GM18861 (cell line): ENCODE results near the gene LDAH.
"Not testable (repeated sequence)": the region's sequence is repeated elsewhere in the genome, so short reads cannot be mapped to it uniquely, and the experiment has no call there.

ENCODE experiments used
- ATAC-seq: cut with Tn5 transposase; IDR thresholded peaks from one replicate; pipeline ENCODE4 v1.9.1; 2021; ENCODE audit not compliant: unreplicated experiment

The LDAH gene

DNA sequence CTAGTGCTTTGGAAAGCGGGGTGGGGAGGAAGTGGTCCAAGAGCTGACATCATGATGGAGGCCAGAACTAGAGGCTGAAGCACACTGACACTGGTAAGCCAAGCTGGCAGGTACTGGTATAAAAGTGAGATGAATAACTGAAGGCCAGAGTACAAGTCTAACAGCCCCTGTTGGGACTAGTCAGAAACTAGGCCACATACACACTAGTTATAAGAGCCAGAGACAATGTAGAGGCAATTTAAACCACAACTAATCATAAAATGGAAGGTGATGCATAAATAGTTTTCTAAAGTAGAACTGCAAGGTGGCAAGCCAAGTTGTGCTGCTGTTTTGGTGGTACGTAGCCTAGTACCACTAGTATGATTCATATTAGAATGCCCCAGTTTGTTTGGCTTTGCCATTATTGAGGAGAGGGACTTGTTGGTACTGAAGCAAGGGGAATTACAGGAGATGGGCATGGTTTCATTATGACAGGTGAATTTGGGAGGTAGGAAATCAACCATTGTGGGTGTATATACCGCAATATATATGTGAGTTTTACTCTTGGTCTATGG, 98.3 kb downstream of the LDAH start:
- no peak for ATAC-seq

DNA sequence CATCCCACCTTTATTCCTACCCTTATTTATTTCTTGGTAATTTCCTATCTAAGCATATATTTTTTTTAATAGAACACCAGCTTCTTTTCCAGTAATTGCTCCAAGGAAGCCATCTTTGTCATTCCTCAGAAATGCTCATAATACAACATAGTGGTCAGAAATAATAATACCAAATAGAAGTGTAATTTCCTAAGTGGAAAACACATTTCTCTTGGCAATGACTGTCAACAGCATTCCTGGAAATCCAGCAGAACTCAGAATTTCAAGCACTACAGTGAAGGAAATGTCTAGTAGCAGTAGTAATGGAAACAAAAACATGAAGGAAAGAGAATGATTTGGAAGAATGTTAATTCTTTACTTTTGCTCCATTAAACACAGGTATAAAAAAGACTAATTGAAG, 99.4 kb downstream of the LDAH start:
- no peak for ATAC-seq

DNA sequence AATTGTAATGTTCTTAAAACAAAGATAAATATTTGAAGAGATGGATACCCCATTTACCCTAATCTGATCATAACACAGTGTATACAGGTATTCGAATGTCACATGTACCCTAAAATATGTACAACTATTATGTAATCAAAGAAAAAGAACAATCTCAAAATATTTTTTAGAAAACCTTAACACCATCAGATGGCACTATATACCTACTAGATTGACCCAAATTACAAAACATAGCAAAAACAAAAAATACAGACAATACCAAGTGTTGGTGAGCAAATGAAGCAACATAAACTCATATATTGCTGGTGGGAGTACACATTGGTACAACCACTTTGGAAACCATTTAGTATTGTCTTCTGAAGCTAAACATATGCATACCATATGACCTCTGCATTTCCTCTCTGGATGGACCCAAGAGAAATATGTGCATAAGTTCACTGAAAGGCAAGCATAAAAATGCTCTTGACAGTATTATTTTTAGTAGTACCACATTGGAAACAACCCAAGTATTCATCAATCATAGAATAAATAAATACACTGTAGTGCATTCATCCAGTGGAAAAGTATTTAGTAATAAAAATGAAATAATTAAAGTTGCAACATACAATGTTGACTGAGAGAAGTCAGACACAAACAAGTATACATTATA, 100.2 kb downstream of the LDAH start:
- no peak for ATAC-seq

DNA sequence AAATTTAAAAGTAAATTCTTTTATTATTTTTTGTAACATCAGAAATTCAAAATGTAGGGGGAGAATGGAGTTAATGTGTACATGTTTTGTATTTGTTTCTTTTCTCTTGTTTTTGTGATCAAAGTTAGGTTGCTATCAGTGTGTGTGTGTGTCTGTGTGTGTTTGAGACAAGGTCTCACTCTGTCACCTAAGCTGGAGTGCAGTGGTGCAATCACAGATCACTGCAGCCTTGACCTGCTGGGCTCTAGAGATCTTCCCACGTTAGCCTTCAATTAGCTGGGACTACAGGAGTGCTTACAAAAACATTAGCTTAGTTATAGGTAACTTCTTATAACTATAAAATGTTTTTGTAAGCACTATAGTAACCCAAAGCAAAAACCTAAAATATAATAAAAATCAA, 105.3 kb downstream of the LDAH start:
- no peak for ATAC-seq

DNA sequence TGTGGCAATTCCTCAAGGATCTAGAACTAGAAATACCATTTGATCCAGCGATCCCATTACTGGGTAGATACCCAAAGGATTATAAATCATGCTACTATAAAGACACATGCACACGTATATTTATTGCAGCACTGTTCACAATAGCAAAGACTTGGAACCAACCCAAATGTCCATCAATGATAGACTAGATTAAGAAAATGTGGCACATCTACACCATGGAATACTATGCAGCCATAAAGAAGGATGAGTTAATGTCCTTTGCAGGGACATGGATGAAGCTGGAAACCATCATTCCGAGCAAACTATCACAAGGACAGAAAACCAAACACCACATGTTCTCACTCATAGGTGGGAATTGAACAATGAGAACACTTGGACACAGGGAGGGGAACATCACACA, 106.7 kb downstream of the LDAH start:
- not testable (repeated sequence) for ATAC-seq

DNA sequence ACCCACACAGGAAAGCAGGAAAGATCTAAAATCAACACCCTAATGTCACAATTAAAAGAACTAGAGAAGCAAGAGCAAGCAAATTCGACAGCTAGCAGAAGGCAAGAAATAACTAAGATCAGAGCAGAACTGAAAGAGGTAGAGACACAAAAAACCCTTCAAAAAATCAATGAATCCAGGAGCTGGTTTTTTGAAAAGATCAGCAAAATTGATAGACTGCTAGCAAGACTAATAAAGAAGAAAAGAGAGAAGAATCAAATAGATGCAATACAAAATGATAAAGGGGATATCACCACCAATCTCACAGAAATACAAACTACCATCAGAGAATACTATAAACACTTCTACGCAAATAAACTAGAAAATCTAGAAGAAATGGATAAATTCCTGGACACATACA, 108.5 kb downstream of the LDAH start:
- ATAC-seq = not testable (repeated sequence)

DNA sequence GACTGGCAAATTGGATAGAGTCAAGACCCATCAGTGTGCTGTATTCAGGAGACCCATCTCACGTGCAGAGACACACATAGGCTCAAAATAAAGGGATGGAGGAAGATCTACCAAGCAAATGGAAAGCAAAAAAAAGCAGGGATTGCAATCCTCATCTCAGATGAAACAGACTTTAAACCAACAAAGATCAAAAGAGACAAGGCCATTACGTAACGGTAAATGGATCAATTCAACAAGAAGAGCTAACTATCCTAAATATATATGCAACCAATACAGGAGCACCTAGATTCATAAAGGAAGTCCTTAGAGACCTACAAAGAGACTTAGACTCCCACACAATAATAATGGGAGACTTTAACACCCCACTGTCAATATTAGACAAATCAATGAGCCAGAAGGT, 109.3 kb downstream of the LDAH start:
- not testable (repeated sequence) for ATAC-seq

DNA sequence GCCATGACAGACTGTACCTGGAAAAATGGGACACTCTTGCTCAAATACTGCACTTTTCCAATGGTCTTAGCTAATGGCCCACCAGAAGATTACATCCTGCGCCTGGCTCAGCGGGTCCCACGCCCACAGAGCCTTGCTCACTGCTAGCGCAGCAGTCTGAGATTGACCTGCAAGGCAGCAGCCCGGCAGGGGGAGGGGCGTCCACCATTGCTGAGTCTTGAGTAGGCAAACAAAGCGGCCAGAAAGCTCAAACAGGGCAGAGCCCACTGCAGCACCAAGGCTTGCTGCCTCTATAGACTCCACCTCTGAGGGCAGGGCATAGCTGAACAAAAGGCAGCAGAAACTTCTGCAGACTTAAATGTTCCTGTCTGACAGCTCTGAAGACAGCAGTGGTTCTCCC, 111.3 kb downstream of the LDAH start:
- not testable (repeated sequence) for ATAC-seq

DNA sequence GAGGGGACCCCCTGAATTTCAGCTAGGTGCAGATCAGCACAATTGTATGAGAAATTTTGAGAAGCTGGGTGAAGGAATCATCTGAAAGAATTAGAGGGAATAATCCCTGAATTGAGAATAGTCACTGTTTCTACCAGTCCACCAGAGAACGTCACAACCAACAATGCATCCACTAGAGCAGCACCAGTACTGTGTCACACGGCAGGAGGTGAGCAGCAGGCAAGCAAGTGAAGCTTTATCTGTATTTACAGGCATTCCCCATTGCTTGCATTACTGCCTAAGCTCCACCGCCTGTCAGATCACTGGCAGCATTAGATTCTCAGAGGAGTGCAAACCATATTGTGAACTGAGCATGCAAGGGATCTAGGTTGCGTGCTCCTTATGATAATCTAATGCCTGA, 115.3 kb downstream of the LDAH start:
- no peak for ATAC-seq

DNA sequence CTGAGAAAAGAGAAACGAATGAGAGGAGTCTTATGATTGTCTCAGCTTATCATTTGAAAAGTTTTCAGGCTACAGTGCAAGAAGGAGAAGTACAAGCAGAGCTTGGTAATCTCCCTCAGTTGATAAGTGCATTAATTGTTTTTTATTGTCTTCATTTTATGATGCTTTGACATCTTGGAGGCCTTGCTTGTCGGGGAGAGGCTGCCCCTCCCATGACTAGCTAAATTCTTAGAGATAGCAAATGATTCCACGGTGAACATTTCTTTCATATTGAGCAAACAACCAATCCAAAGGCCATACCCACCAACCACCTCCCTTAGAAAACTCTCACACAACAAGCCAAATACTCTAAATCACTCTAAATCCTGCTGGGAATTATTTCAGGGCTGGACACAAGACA, 116.1 kb downstream of the LDAH start:
- no peak for ATAC-seq

DNA sequence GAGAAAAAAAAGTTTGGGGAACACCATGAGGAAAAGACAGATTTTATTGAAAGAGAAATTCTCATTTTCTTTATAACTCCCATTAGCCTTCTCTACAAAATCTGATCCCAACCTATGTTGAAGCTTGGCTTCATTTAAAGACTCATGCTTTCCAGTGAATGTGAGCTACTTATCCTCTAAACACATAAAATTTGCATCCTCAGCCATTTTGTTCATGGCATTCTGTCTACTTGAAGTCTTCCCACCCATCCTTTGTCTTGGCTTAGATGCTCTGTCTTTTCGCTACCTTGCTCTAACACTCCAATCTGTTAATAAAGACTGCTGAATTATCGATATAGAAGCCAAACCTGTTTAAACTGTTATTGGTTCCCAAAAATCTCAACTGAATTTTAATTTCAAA, 116.7 kb downstream of the LDAH start:
- no peak for ATAC-seq

DNA sequence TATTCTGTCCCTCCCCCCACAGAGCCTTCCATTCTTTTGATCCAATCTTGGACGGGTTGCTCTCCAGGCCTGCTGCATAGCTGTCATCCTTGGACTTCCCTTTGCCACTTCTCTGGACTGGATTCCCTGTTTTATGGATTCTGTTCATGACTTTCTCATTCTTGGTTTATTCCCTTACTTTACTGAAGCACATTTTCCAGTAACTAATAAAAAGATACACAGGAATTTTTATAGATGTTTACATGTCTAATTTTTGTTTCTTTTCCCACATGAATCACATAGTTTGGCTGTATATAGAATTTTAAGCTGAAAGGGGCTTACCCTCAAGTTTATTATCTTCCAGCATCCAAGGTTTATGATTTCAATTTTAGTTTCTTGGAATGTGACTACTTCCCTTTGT, 118.0 kb downstream of the LDAH start:
- ATAC-seq = no peak

DNA sequence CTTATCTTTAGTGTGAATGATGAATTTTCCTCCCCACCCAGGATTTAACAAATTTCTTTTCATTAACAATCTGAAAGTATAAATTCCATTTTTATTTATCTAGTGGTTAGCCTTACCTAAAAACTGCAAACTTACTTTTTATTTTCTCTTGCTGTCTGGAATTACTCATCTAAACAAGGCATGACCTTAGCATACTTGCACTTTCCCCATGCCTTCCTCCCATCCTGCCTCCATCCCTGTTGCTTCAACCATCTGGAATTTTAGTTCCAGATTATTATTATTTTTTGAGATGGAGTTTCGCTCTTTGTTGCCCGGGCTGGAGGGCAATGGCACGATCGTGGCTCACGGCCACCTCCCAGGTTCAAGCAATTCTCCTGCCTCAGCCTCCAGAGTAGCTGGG, 120.3 kb downstream of the LDAH start:
- ATAC-seq = no peak

DNA sequence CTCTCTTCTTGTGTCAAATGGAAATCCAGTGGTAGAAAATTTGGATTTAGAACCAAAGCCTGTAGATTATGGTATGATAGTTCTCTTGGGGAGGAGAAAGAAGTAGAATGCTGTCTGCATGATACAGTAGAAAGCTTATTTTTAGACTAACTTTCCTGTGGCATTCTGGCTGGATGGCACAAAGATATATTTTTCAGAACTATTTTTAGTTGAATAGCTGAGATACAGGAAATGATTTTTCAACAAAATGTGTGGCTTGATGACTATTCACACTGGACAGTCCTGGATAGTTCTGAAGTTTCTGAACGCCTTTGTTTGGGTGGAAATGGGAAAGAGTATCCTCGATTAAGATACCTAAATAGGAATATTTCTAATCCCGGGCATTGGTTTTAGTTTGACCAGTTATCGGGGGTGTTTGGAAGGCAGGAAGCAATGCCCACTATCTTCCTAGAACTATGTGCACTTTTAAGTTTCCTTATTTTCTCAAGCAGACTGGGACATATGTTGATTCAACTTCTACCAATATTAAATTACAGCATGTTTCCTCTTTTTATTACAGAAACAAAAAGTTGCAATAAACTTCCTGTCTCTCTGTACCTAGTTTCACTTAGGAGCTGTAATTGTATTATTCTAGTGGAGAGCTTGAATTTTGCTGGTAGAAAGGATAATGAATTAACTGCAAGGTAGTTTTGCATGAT, 123.8 kb downstream of the LDAH start:
- ATAC-seq = no peak

DNA sequence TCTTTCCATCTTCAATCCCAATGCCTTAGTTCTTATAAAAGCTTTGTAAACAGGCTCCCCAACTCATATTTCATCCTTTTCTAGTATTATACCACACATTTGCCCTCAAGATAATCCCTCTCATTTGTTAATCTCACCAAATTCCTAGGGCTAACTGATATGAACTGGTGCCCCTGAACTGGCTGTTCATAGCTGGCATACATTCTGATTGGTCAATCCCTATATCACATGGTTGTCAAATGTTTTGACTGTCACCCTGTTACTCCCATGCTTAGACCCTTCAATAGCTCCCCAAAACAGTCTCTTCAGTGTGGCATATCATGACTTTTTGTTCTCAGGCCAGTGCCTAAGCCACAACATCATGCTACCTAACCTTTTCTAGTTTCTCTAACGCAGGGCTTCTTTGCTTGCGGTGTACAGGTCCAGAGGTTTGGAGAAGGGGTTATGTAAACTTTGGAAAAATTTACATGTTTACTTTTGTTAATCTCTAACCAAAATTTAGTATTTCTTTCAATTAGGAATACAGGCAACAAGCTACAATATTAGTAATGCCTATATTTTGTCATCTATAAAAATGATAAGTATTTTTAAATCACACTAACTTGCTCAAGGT, 125.5 kb downstream of the LDAH start:
- ATAC-seq = no peak

DNA sequence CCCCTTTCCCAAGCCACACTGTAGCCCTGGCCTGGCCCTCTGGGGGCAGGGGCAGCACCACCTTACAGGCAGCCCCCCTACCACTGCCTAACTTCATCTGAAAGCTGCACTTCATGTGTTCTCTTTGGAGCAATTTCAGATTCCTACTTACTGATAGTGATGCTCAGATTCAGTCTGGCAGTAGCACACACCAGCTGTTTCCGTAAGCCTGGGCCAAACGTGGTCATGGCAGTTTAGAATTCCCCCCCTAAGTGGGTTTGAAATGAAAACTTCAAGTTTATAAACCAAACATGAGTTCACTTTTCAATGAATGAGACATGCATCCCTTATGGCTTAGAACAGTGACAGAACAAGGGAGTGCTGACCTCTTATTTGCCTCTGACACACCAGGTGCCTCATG, 126.5 kb downstream of the LDAH start:
- no peak for ATAC-seq

DNA sequence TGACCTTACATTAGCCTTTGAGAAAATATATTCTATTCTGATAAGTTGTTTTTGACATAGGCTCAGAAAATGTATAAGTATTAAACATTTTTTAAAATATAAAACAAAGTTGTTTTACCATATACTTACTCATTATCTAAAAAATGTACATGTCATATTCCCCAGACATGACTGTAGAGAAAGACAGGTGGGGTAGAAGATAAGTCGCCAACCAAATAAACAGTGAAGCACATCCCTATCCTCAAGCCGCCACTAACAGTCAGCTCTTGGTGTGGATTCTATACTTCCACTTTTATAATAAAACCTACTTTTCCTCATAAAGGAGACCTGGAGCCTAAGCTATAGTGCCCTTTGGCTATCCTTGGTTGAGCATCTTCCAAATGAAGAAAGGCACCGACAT, 129.6 kb downstream of the LDAH start:
- ATAC-seq = no peak

DNA sequence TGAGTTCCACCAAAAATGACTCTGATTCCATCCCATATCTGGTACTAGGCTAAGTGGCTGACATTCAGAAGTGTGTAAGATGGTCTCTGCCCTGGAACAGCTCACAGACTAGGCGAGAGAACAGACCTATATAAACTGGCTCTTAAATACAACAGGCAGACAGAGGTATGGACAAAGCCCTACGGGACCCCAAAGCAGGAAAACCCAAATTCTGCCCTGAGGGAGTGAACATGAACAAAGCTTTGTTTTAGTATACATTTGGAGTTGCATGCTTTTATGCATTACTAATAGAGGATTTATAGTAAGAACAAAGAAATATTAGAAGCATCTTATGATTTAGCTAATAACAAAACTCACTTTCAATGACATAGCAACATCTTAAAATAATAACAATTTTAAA, 130.8 kb downstream of the LDAH start:
- no peak for ATAC-seq

DNA sequence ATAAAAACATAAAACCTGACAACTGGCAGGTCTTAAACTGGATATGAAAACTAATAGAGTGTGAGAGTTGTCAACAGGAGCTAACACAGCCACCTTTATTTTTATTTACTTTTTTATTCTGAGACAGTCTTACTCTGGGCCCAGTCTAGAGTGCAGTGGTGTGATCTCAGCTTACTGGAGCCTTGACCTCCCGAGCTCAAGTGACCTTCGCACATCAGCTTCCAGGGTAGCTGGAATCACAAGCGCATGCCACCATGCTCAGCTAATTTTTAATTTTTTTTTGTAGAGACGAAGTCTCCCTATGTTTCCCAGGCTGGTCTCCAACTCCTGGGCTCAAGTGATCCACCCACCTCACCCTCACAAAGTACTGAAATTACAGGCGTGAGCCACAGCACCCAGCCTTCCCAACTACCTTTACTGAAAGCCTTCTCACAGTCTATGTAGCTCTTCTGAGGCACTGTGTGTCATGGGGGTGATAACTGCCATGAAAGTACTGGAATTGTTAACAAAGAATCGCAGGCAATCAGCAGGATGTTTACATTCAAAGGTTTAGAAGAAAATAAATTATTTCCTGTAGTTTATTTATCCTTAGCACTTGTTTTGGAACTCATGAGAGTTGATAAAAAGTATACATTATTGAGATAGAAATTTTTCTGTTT, 131.7 kb downstream of the LDAH start:
- ATAC-seq = no peak

DNA sequence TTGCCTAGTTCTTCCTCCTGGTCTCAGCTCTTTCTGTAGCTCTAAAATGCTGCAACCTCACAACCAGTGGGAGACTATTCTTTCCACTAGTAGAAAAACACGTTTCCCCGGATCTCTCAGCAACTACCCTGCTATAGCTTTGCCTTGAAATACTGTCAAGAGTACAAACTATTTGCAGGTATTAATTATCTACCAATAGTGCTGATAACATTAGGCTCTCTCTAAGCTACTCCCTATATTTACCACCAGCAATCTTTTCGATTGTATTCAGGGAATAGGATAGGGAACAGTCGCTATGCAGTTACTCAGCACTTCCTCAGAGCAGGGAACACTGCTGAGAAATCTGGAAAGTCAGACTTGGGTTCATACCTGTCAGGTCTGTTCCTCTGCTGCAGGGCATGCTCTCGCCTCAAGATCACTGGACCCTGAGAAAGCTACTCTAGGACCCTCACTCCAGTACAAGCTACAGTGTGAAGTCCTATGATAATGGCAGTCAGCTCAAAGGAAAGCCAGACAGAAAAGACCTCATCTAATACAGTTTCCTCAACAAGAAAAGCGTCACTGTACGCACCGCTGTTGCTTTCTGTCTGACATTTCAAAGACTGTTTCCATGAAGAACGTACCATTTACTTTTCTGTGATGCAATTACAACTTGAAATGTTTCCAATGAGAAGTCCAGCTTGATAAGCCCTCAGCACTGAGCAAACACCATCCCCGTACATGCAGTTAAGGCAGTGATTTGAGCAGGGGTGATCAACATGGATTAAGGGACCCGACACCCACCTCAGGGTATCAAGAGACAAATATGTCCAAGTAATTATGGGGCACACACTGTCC, 133.3 kb downstream of the LDAH start:
- no peak for ATAC-seq
